Measurements from ENCODE around the gene KIAA1210. TPM values are rescaled to one million over a fixed set of nuclear protein-coding genes. Genes with fewer than 3 reads are reported as not detected.
A peak's percentile ranks its signal among the peaks of the same experiment; 100 is the strongest.

KIAA1210 gene
- total RNA-seq, 2 experiments from 2014 or later, result not detected

- Mint-ChIP-seq H3K36me3 (no peaks in the 10 kb centered on the region), H3K27me3 (peaks cover 8% of the 10 kb centered on the region), H3K4me1 (no peaks in the 10 kb centered on the region), H3K27ac (no peak overlapping the region), H3K9me3 (no peaks in the 10 kb centered on the region), H3K4me3 (no peak overlapping the region)
- POLR2A ChIA-PET, result no interaction called here
- ATAC-seq (ENCODE audit: low read depth) (no peak), DNase-seq (no peak)
Measured at GRCh38 chrX:119130911-119131310, 3.3 kb upstream of the KIAA1210 start.

- no peaks in the 10 kb centered on the region for H3K9me3 Mint-ChIP-seq
- H3K4me3 Mint-ChIP-seq, result no peak overlapping the region
- POLR2A ChIA-PET, result no interaction called here
- ATAC-seq (ENCODE audit: low read depth) (no peak), DNase-seq (no peak)
- no peaks in the 10 kb centered on the region for H3K4me1 Mint-ChIP-seq
- H3K27ac Mint-ChIP-seq, result no peak overlapping the region
- H3K36me3 Mint-ChIP-seq, result no peaks in the 10 kb centered on the region
- H3K27me3 Mint-ChIP-seq, result peaks cover 3% of the 10 kb centered on the region
Measured at GRCh38 chrX:119121341-119121740, 6.3 kb downstream of the KIAA1210 start.

- Mint-ChIP-seq H3K9me3 (no peaks in the 10 kb centered on the region), H3K4me1 (no peaks in the 10 kb centered on the region), H3K4me3 (no peak overlapping the region), H3K27ac (no peak overlapping the region), H3K36me3 (no peaks in the 10 kb centered on the region), H3K27me3 (peaks cover 4% of the 10 kb centered on the region)
- peak; percentile 45 for DNase-seq
- peak; percentile 77 for ATAC-seq (ENCODE audit: low read depth)
- POLR2A ChIA-PET, result interaction anchor here (0.5 kb wide), 1 partner anchor 29 kb away, joined by 3 read pairs; no protein-coding TSS in a partner anchor
Measured at GRCh38 chrX:119118780-119119395, 8.7 kb downstream of the KIAA1210 start.

- Mint-ChIP-seq H3K4me3 (no peak overlapping the region), H3K36me3 (no peaks in the 10 kb centered on the region), H3K27me3 (no peaks in the 10 kb centered on the region), H3K27ac (no peak overlapping the region), H3K9me3 (no peaks in the 10 kb centered on the region), H3K4me1 (no peaks in the 10 kb centered on the region)
- POLR2A ChIA-PET, result no interaction called here
- ATAC-seq (ENCODE audit: low read depth) (no peak), DNase-seq (no peak)
Measured at GRCh38 chrX:119107206-119107605, 20.4 kb downstream of the KIAA1210 start.

DNA sequence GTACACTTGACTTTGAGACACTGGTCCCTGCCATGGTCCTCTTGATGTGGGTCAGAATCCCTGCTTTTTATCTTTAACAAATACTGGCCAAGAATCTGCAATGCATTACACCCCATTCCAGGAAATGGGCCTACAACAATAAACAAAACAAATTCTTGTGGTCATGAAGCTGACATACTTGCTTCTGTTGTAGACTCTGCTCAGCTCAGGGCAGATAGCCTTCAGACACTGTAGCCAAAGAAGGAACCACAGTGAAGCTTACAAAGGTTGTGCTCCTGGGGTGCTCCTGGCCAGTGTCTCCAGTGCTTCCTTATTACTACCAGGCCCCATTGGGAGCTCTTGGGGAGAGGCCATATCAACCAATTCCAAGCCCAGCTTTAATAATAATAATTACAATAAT lies 21.8 kb downstream of the KIAA1210 start:
- H3K27ac Mint-ChIP-seq, result no peak overlapping the region
- H3K36me3 Mint-ChIP-seq, result no peaks in the 10 kb centered on the region
- DNase-seq (no peak), ATAC-seq (ENCODE audit: low read depth) (no peak)
- no peaks in the 10 kb centered on the region for H3K9me3 Mint-ChIP-seq
- no peaks in the 10 kb centered on the region for H3K27me3 Mint-ChIP-seq
- H3K4me3 Mint-ChIP-seq, result no peak overlapping the region
- POLR2A ChIA-PET, result no interaction called here
- H3K4me1 Mint-ChIP-seq, result no peaks in the 10 kb centered on the region

DNA sequence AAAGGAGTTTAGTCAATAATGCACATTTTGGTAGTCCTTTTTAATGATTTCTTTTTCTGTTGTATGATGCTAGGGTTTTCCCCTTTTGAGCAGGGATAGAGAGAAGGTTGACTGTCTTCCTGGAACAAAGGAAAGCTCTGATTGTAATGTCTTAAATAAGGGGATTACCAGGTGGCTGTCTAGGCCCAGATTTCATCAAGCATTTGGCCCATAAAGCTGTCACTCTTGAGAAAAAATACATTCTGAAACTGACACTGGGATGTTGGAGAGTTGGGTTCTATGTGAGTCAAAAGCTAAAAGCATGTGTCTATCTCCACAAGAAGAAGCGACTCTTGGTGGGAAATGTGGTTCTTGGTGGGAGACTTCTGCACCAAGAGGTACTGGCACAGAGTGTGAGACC lies 26.4 kb downstream of the KIAA1210 start:
- Mint-ChIP-seq H3K27ac (no peak overlapping the region), H3K9me3 (no peaks in the 10 kb centered on the region), H3K4me3 (no peak overlapping the region), H3K4me1 (no peaks in the 10 kb centered on the region), H3K27me3 (no peaks in the 10 kb centered on the region), H3K36me3 (no peaks in the 10 kb centered on the region)
- POLR2A ChIA-PET, result no interaction called here
- ATAC-seq (ENCODE audit: low read depth), result no peak
- no peak for DNase-seq

DNA sequence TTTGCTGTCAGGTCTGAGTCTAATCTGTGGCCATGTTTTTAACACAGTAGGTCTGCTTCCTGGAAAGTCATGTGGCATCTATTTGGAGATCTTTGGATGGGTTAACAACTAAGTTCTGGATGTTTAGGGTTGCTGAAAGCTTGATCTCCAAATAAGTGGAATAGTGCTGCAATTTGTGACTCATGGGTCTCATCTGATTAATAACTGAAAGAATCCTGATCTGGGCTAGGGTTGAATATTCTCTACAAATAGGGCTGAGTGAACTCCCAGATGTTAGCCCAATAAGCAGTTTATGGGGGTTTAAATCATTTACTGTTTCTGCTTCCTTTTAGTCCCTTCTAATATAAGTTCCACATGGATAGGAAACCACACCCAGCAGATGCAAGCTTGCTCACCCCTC lies 31.7 kb downstream of the KIAA1210 start:
- DNase-seq, result no peak
- POLR2A ChIA-PET, result no interaction called here
- no peaks in the 10 kb centered on the region for H3K4me1 Mint-ChIP-seq
- H3K36me3 Mint-ChIP-seq, result no peaks in the 10 kb centered on the region
- no peak for ATAC-seq (ENCODE audit: low read depth)
- no peak overlapping the region for H3K27ac Mint-ChIP-seq
- H3K4me3 Mint-ChIP-seq, result no peak overlapping the region
- H3K27me3 Mint-ChIP-seq, result peaks cover 3% of the 10 kb centered on the region
- H3K9me3 Mint-ChIP-seq, result no peaks in the 10 kb centered on the region

- no peak overlapping the region for H3K27ac Mint-ChIP-seq
- peaks cover 3% of the 10 kb centered on the region for H3K27me3 Mint-ChIP-seq
- ATAC-seq (ENCODE audit: low read depth), result no peak
- no peak for DNase-seq
- H3K9me3 Mint-ChIP-seq, result no peaks in the 10 kb centered on the region
- no peaks in the 10 kb centered on the region for H3K36me3 Mint-ChIP-seq
- no peaks in the 10 kb centered on the region for H3K4me1 Mint-ChIP-seq
- POLR2A ChIA-PET, result no interaction called here
- no peak overlapping the region for H3K4me3 Mint-ChIP-seq
Measured at GRCh38 chrX:119094819-119095218, 32.8 kb downstream of the KIAA1210 start.

- no peaks in the 10 kb centered on the region for H3K4me1 Mint-ChIP-seq
Measured at GRCh38 chrX:119093991-119094735, 33.4 kb downstream of the KIAA1210 start.

GRCh38 chrX:119090627-119091026 lies 37.0 kb downstream of the KIAA1210 start:
- Mint-ChIP-seq H3K9me3 (no peaks in the 10 kb centered on the region), H3K4me1 (no peaks in the 10 kb centered on the region), H3K27ac (no peak overlapping the region), H3K4me3 (no peak overlapping the region), H3K36me3 (no peaks in the 10 kb centered on the region), H3K27me3 (peaks cover 3% of the 10 kb centered on the region)
- ATAC-seq (ENCODE audit: low read depth) (no peak), DNase-seq (no peak)
- POLR2A ChIA-PET, result interaction anchor here (0.7 kb wide), 1 partner anchor 29 kb away, joined by 3 read pairs; no protein-coding TSS in a partner anchor

More at GRCh38 chrX:119093991-119094735, 33.4 kb downstream of the KIAA1210 start:
- Mint-ChIP-seq H3K36me3 (no peaks in the 10 kb centered on the region), H3K27ac (no peak overlapping the region), H3K9me3 (no peaks in the 10 kb centered on the region), H3K4me3 (no peak overlapping the region), H3K27me3 (peaks cover 3% of the 10 kb centered on the region)
- ATAC-seq (ENCODE audit: low read depth) (no peak), DNase-seq (no peak)
- POLR2A ChIA-PET, result no interaction called here

DNA sequence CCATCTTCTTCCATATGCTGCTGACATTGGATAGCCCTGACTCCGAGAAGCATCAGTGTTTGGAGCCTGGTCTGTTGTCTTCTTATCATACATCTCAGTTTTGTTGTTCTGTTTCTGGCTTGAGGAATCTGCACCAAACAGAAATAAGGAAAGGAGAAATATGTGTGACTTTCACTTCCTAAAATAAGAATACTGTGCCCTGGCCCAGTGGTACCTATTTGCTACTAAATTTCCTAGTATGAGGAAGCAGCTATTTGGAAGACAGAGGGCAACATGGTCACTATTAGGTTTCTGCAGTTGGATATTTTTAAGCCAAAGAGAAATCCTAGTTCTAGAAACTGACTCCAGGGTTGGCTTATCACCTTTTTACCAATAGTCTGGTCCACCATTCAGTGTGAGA lies 38.0 kb downstream of the KIAA1210 start:
- no peak overlapping the region for H3K4me3 Mint-ChIP-seq
- DNase-seq, result no peak
- H3K9me3 Mint-ChIP-seq, result no peaks in the 10 kb centered on the region
- POLR2A ChIA-PET, result no interaction called here
- no peaks in the 10 kb centered on the region for H3K4me1 Mint-ChIP-seq
- no peak for ATAC-seq (ENCODE audit: low read depth)
- no peaks in the 10 kb centered on the region for H3K36me3 Mint-ChIP-seq
- peaks cover 3% of the 10 kb centered on the region for H3K27me3 Mint-ChIP-seq
- no peak overlapping the region for H3K27ac Mint-ChIP-seq

DNA sequence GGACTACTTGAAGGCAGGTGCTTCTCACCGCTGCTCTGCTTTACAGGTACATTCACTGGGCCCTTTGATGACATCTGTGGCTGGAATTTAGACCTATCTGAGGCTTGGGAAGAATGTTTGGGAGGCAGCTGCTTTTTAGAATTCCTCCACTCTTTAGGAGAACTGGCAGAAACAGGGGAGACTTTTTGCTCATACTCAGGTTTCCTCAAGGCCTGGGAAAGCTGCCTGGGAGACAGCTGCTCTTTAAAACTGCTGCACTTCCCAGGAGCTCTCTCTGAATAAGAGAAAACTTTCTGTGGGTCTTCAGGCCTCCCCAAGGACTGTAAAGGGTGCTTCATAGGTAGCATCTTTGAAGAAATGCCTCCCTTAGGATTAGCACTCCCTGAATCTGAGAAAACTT lies 40.5 kb downstream of the KIAA1210 start:
- H3K27me3 Mint-ChIP-seq, result peaks cover 3% of the 10 kb centered on the region
- no peaks in the 10 kb centered on the region for H3K4me1 Mint-ChIP-seq
- no peak overlapping the region for H3K27ac Mint-ChIP-seq
- ATAC-seq (ENCODE audit: low read depth), result no peak
- H3K36me3 Mint-ChIP-seq, result no peaks in the 10 kb centered on the region
- DNase-seq, result no peak
- POLR2A ChIA-PET, result no interaction called here
- no peaks in the 10 kb centered on the region for H3K9me3 Mint-ChIP-seq
- no peak overlapping the region for H3K4me3 Mint-ChIP-seq

DNA sequence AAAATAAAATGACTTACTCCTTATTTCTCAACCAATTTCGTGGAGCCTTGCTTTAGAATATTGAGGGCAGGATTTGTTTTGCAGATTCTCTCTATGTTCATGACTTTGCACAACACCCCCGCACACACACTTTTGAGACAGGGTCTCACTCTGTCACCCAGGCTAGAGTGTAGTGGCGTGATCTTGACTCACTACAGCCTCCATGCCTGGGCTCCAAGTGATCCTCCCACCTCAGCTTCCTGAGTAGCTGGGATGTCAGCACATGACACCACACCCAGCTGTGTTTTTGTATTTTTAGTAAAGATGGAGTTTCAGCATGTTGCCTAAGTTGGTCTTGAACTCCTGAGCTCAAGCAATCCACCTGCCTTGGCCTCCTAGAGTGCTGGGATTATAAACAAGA lies 42.8 kb downstream of the KIAA1210 start:
- DNase-seq, result no peak
- Mint-ChIP-seq H3K4me1 (no peaks in the 10 kb centered on the region), H3K9me3 (no peaks in the 10 kb centered on the region), H3K27ac (no peak overlapping the region), H3K27me3 (peaks cover 2% of the 10 kb centered on the region), H3K4me3 (no peak overlapping the region), H3K36me3 (no peaks in the 10 kb centered on the region)
- POLR2A ChIA-PET, result no interaction called here
- no peak for ATAC-seq (ENCODE audit: low read depth)

- Mint-ChIP-seq H3K36me3 (no peaks in the 10 kb centered on the region), H3K27ac (no peak overlapping the region), H3K4me1 (no peaks in the 10 kb centered on the region), H3K9me3 (no peaks in the 10 kb centered on the region), H3K4me3 (no peak overlapping the region), H3K27me3 (peaks cover 3% of the 10 kb centered on the region)
- POLR2A ChIA-PET, result no interaction called here
- DNase-seq (no peak), ATAC-seq (ENCODE audit: low read depth) (no peak)
Measured at GRCh38 chrX:119082278-119082677, 45.3 kb downstream of the KIAA1210 start.
